Measurements from ENCODE around the gene TUBA3E. TPM values are rescaled to one million over a fixed set of nuclear protein-coding genes. Genes with fewer than 3 reads are reported as not detected.
A peak's percentile ranks its signal among the peaks of the same experiment; 100 is the strongest.
"Not testable (repeated sequence)": the region's sequence is repeated elsewhere in the genome, so short reads cannot be mapped to it uniquely, and the experiment has no call there.

The TUBA3E gene
- polyA plus RNA-seq, 3 donors: not detected

DNA sequence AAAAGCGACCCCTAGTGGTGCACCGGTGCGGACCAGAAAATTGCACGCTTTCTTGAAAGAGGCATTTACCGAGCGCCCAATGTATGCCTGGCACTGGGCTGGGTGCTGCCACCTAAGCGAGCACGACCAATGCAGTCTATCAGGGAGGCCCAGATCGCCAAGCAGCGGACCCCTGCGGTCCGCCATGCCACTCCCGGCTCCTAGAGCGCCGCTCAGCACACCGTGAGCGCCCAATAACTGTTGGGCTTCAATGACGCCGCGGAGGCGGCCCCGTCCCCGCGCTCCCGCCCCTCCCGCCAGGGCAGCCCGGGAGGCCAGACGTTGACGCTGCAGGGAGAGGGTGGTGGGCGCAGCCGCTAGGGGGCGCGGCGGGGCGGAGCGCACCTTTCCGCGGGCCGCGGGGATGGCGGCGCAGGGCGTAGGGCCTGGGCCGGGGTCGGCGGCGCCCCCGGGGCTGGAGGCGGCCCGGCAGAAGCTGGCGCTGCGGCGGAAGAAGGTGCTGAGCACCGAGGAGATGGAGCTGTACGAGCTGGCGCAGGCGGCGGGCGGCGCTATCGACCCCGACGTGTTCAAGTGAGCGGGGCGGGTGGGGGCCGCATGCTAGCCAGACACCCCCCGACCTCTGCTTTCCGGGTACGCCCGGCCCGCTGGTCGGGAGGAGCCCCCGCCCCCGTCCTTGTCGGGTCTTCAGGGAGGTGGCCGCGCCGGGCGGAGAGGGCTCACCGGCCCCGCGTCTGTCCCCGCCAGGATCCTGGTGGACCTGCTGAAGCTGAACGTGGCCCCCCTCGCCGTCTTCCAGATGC, 16.2 kb downstream of the TUBA3E start, which contains the start of gene MZT2B:
Gene MZT2B, plus strand, starts transcription at position 383 of the 803 bp plus-strand sequence. Its CDS starts 21 bp downstream, at position 404.
- Mint-ChIP-seq H3K4me1 (peaks cover 21% of the 10 kb centered on the region), H3K27ac (peak within 1 kb of the TSS; percentile 88 to 97 (median 92)), H3K4me3 (peak within 1 kb of the TSS; percentile 83 to 92)
- H4K20me1 ChIP-seq (ENCODE audit: insufficient read depth, low read length); H3K27me3 ChIP-seq (ENCODE audit: control insufficient read depth in 2 of 2, insufficient read depth in 2 of 2, low read length in 2 of 2); H3K9me3 Mint-ChIP-seq; H3K27me3 Mint-ChIP-seq (ENCODE audit: low read depth in 3 of 3); H3K36me3 Mint-ChIP-seq; H3K36me3 ChIP-seq (replicated peaks in 1 of 2; ENCODE audit: control insufficient read depth in 1 of 2, insufficient read depth in 2 of 2, low read length in 2 of 2); H3K9me3 ChIP-seq (replicated peaks in 1 of 2; ENCODE audit: control insufficient read depth in 1 of 2, insufficient read depth in 1 of 2, low read length in 2 of 2): not testable (repeated sequence)
- TF ChIP-seq, protein P1, sequence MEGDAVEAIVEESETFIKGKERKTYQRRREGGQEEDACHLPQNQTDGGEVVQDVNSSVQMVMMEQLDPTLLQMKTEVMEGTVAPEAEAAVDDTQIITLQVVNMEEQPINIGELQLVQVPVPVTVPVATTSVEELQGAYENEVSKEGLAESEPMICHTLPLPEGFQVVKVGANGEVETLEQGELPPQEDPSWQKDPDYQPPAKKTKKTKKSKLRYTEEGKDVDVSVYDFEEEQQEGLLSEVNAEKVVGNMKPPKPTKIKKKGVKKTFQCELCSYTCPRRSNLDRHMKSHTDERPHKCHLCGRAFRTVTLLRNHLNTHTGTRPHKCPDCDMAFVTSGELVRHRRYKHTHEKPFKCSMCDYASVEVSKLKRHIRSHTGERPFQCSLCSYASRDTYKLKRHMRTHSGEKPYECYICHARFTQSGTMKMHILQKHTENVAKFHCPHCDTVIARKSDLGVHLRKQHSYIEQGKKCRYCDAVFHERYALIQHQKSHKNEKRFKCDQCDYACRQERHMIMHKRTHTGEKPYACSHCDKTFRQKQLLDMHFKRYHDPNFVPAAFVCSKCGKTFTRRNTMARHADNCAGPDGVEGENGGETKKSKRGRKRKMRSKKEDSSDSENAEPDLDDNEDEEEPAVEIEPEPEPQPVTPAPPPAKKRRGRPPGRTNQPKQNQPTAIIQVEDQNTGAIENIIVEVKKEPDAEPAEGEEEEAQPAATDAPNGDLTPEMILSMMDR (IDR thresholded peaks at IDR 0.05): peak; percentile 96
- peaks cover 70% of the 10 kb centered on the region for H3K79me2 ChIP-seq (ENCODE audit: insufficient read depth, low read length)
- peak within 1 kb of the TSS; percentile 59 to 92 for H3K27ac ChIP-seq (ENCODE audit: low read depth in 1 of 2, low read length in 2 of 2)
- H3K9ac ChIP-seq (ENCODE audit: insufficient read depth, low read length, poor library complexity, severe bottlenecking): peak within 1 kb of the TSS; percentile 79
- H3K4me2 ChIP-seq (replicated peaks; ENCODE audit: extremely low read depth, low read length, poor library complexity, severe bottlenecking): peak within 1 kb of the TSS; percentile 85
- peak; percentile 76 to 82 (median 79) for DNase-seq
- peaks cover 17 to 25% of the 10 kb centered on the region in 2 donors for H3K4me1 ChIP-seq (ENCODE audit: control insufficient read depth in 1 of 2, insufficient read depth in 2 of 2, low read length in 2 of 2)
- WGBS (ENCODE audit: insufficient coverage): under 1% methylated on average over 63 of the region's 86 CpGs
- peak within 1 kb of the TSS; percentile 99 for H2AFZ ChIP-seq (ENCODE audit: insufficient read depth, low read depth, low read length, poor library complexity, severe bottlenecking)
- intact Hi-C loops (cut with micrococcal nuclease): loop anchor here in 1 of 2 donors (2.0 to 10.0 kb wide), 2 partner anchors 163 to 307 kb away; no protein-coding TSS in a partner anchor
- peak within 1 kb of the TSS; percentile 67 to 90 (median 80) for H3K4me3 ChIP-seq (replicated peaks in 1 of 3; ENCODE audit: low read depth in 2 of 3, low read length in 3 of 3)

DNA sequence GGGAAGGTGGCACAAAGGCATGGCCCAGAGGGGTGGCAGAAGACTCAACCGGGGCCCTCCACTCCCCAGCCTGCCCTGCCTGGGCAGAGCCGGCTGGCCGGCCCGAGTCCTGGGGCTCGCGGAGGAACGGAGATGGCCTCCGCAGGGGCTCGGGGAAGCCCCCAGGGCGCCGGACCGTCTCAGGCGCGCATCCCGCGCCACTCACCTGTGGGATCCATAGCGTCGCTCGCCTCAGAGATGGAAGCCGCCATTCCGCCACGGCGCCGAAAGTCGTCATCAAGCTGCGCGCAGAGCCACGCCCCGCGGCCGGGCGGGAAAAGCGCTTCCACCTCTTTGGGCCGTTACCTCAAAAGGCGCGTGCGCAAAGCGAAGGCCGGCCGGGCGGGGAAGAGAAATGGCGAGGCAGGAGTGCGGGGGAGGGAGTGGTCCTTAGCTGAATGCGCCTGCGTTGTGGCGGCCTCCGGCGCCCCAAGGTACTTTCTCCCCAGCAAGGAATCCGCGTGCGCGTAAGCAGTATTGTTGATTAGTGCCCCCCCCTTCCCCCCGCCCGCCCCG, 16.8 kb downstream of the TUBA3E start, which contains the start of gene SMPD4:
Gene SMPD4, minus strand, starts transcription at position 278 of the 555 bp plus-strand sequence. CDS start 5,010 bp downstream, outside the sequence.
- under 1% methylated on average over 42 of the region's 55 CpGs for WGBS (ENCODE audit: insufficient coverage)
- H3K27ac ChIP-seq (ENCODE audit: low read depth in 1 of 2, low read length in 2 of 2): peak within 1 kb of the TSS; percentile 59 to 92
- H3K4me1 Mint-ChIP-seq: peaks cover 19% of the 10 kb centered on the region
- peak; percentile 90 to 93 (median 93) for DNase-seq
- peaks cover 0 to under 1% of the 10 kb centered on the region in 2 donors for H3K36me3 ChIP-seq (replicated peaks in 1 of 2; ENCODE audit: control insufficient read depth in 1 of 2, insufficient read depth in 2 of 2, low read length in 2 of 2)
- H3K27me3 ChIP-seq (ENCODE audit: control insufficient read depth in 2 of 2, insufficient read depth in 2 of 2, low read length in 2 of 2): no peaks in the 10 kb centered on the region
- peak within 1 kb of the TSS; percentile 79 for H3K9ac ChIP-seq (ENCODE audit: insufficient read depth, low read length, poor library complexity, severe bottlenecking)
- H3K4me1 ChIP-seq (ENCODE audit: control insufficient read depth in 1 of 2, insufficient read depth in 2 of 2, low read length in 2 of 2): peaks cover 17 to 25% of the 10 kb centered on the region in 2 donors
- H3K9me3 ChIP-seq (replicated peaks in 1 of 2; ENCODE audit: control insufficient read depth in 1 of 2, insufficient read depth in 1 of 2, low read length in 2 of 2): no peaks in the 10 kb centered on the region
- H3K79me2 ChIP-seq (ENCODE audit: insufficient read depth, low read length): peaks cover 76% of the 10 kb centered on the region
- TF ChIP-seq, protein P1 (IDR thresholded peaks at IDR 0.05): no peak
- H3K27me3 Mint-ChIP-seq (ENCODE audit: low read depth in 3 of 3): no peaks in the 10 kb centered on the region
- intact Hi-C loops (cut with micrococcal nuclease): loop anchor here in 1 of 2 donors (2.0 to 10.0 kb wide), 2 partner anchors 163 to 307 kb away; no protein-coding TSS in a partner anchor
- no peaks in the 10 kb centered on the region for H4K20me1 ChIP-seq (ENCODE audit: insufficient read depth, low read length)
- peak within 1 kb of the TSS; percentile 83 to 92 for H3K4me3 Mint-ChIP-seq
- H3K9me3 Mint-ChIP-seq: no peaks in the 10 kb centered on the region
- H2AFZ ChIP-seq (ENCODE audit: insufficient read depth, low read depth, low read length, poor library complexity, severe bottlenecking): peak within 1 kb of the TSS; percentile 99
- peak within 1 kb of the TSS; percentile 85 for H3K4me2 ChIP-seq (replicated peaks; ENCODE audit: extremely low read depth, low read length, poor library complexity, severe bottlenecking)
- H3K36me3 Mint-ChIP-seq: peaks cover under 1 to 4% of the 10 kb centered on the region in 2 donors
- H3K4me3 ChIP-seq (replicated peaks in 1 of 3; ENCODE audit: low read depth in 2 of 3, low read length in 3 of 3): peak within 1 kb of the TSS; percentile 67 to 90 (median 80)
- peak within 1 kb of the TSS; percentile 88 to 97 (median 92) for H3K27ac Mint-ChIP-seq

Measured in CD14-positive monocyte (primary cell).